GM18951 (cell line): Measurements from ENCODE around the gene DNAJC18.

Experiments used
- POLR2A ChIP-seq: IDR thresholded peaks from 4 replicates; pipeline ENCODE4 v1.6.1; 2011; ENCODE audit warnings: mild to moderate bottlenecking; ENCODE audit not compliant: insufficient read length, insufficient read depth; ENCODE audit errors: extremely low read depth
- in situ Hi-C: fragments of 300-500 bp; cut with MboI; formaldehyde crosslinking; loops from one replicate; pipeline ENCODE4 v1.12.0; 2022; ENCODE audit warnings: low sequenced_read_pairs, mixed read lengths, inconsistent platforms; ENCODE audit not compliant: unreplicated experiment

DNAJC18 gene

GRCh38 chr5:139473565-139473964, 34.2 kb upstream of the DNAJC18 start:
- no peak for TF ChIP-seq POLR2A
- in situ Hi-C loops: no loop called here

- in situ Hi-C loops: no loop called here
- TF ChIP-seq POLR2A: no peak
Measured at GRCh38 chr5:139473105-139473504, 33.8 kb upstream of the DNAJC18 start.

GRCh38 chr5:139472386-139473030, 33.2 kb upstream of the DNAJC18 start:
- no peak for TF ChIP-seq POLR2A
- in situ Hi-C loops: no loop called here

GRCh38 chr5:139470821-139471300, 31.5 kb upstream of the DNAJC18 start, which contains the start of gene SMIM33:
Gene SMIM33, plus strand, starts transcription at chr5:139471004. Its CDS starts 118 bp downstream, at chr5:139471122.
- in situ Hi-C loops: no loop called here
- no peak for TF ChIP-seq POLR2A

- TF ChIP-seq POLR2A: no peak
- in situ Hi-C loops: no loop called here
Measured at GRCh38 chr5:139468421-139468931, 29.2 kb upstream of the DNAJC18 start.

GRCh38 chr5:139462586-139463276, 23.4 kb upstream of the DNAJC18 start, which contains the start of gene ECSCR:
Gene ECSCR, minus strand, starts transcription at chr5:139462743. Its CDS starts 73 bp downstream, at chr5:139462670.
- no peak for TF ChIP-seq POLR2A
- in situ Hi-C loops: no loop called here

- TF ChIP-seq POLR2A: no peak
- in situ Hi-C loops: no loop called here
Measured at GRCh38 chr5:139461698-139462097, 22.4 kb upstream of the DNAJC18 start.

- in situ Hi-C loops: no loop called here
- TF ChIP-seq POLR2A: no peak
Measured at GRCh38 chr5:139461176-139461575, 21.9 kb upstream of the DNAJC18 start.

- TF ChIP-seq POLR2A: no peak
- in situ Hi-C loops: no loop called here
Measured at GRCh38 chr5:139460455-139460854, 21.1 kb upstream of the DNAJC18 start.

- in situ Hi-C loops: no loop called here
- no peak for TF ChIP-seq POLR2A
Measured at GRCh38 chr5:139459451-139459934, 20.2 kb upstream of the DNAJC18 start.

- in situ Hi-C loops: no loop called here
- TF ChIP-seq POLR2A: no peak
Measured at GRCh38 chr5:139458580-139459407, 19.5 kb upstream of the DNAJC18 start.

GRCh38 chr5:139457653-139458306, 18.5 kb upstream of the DNAJC18 start:
- in situ Hi-C loops: no loop called here

More at GRCh38 chr5:139457653-139458306, 18.5 kb upstream of the DNAJC18 start:
- TF ChIP-seq POLR2A: no peak
